ENCODE data around the gene PTPRN2.

The PTPRN2 gene

GRCh38 chr7:157657741-157658740, 929.6 kb downstream of the PTPRN2 start:
- H3K27me3 Mint-ChIP-seq: no peaks in the 10 kb centered on the region
- H3K9me3 Mint-ChIP-seq: no peaks in the 10 kb centered on the region
- H3K4me1 Mint-ChIP-seq: peaks cover 14% of the 10 kb centered on the region
- H3K27ac Mint-ChIP-seq: no peak overlapping the region
- H3K36me3 Mint-ChIP-seq: no peaks in the 10 kb centered on the region
- H3K4me3 Mint-ChIP-seq: no peak overlapping the region

- Mint-ChIP-seq H3K27me3 (no peaks in the 10 kb centered on the region), H3K36me3 (no peaks in the 10 kb centered on the region), H3K4me3 (no peak overlapping the region), H3K4me1 (peaks cover 14% of the 10 kb centered on the region), H3K9me3 (no peaks in the 10 kb centered on the region), H3K27ac (no peak overlapping the region)
These were observed 931.3 kb downstream of the PTPRN2 start for GRCh38 chr7:157656195-157656769.

DNA sequence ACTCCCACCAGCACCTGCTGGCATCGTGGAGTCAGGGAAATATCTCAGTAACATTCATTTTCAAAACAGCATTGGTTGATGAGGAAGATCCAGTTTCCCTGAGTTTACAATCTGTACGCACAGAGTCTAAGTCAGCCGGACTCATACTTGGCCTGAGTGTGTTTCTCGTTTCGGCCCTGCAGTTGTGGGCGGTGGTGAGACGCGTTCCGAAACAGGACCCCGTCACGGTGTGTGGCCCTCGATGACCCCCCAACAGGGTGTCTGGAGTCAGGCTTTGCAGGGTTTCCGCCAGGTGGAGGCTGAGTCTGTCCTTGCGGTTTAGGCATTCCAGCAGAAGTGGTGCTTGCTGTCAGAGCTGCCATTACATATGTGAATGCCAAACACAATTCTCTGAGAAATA, 933.3 kb downstream of the PTPRN2 start:
- no peaks in the 10 kb centered on the region for H3K36me3 Mint-ChIP-seq
- H3K27me3 Mint-ChIP-seq: no peaks in the 10 kb centered on the region
- no peak overlapping the region for H3K4me3 Mint-ChIP-seq
- no peaks in the 10 kb centered on the region for H3K9me3 Mint-ChIP-seq
- peaks cover 4% of the 10 kb centered on the region for H3K4me1 Mint-ChIP-seq
- H3K27ac Mint-ChIP-seq: no peak overlapping the region

- Mint-ChIP-seq H3K9me3 (no peaks in the 10 kb centered on the region), H3K27ac (no peak overlapping the region), H3K4me3 (no peak overlapping the region), H3K27me3 (no peaks in the 10 kb centered on the region), H3K36me3 (no peaks in the 10 kb centered on the region), H3K4me1 (peaks cover 4% of the 10 kb centered on the region)
These were observed 933.8 kb downstream of the PTPRN2 start for GRCh38 chr7:157653827-157654207.

DNA sequence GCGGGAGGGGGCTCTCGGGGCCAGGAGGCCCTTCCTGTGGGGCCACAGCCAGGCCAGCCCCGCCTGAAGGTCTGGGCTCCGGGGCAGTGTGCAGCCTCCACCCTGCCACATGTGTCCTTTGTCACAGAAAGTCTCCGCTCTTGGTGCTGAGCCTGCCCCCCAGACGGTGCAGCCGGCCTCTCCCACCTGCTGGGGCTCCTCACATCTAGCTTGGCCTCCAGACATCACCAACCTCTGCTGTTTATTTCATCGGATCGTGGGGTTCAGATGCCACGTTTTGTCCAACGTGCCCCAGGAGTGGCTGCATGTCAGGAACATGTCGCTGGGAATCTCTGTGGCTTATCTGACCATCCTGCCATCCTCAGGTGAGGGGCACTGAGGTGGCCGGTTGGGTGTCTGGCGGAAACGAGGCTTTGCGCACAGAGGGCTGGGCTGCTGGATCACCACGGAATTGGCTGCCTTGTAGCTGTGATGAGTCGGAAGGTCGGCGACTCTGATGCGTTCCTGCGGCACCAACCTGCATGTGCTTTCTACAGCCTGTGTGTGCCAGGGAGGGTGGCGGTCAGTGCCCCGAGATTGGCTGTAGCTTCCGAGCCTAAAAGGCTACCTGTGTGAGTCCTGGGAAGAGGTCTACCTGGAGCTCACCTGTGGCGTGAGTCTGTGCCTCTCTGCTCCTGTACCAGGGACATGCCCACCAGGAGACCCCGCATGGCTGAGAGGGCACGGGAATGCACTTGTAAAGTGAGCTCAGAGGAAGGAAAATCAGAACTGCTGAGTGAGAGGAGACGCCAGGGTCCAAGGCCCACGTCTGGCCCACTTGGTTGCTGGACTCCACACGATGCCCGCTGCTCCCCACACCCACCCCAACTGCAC, 934.4 kb downstream of the PTPRN2 start:
- Mint-ChIP-seq H3K36me3 (no peaks in the 10 kb centered on the region), H3K4me3 (no peak overlapping the region), H3K27ac (no peak overlapping the region), H3K9me3 (no peaks in the 10 kb centered on the region), H3K27me3 (no peaks in the 10 kb centered on the region), H3K4me1 (no peaks in the 10 kb centered on the region)

DNA sequence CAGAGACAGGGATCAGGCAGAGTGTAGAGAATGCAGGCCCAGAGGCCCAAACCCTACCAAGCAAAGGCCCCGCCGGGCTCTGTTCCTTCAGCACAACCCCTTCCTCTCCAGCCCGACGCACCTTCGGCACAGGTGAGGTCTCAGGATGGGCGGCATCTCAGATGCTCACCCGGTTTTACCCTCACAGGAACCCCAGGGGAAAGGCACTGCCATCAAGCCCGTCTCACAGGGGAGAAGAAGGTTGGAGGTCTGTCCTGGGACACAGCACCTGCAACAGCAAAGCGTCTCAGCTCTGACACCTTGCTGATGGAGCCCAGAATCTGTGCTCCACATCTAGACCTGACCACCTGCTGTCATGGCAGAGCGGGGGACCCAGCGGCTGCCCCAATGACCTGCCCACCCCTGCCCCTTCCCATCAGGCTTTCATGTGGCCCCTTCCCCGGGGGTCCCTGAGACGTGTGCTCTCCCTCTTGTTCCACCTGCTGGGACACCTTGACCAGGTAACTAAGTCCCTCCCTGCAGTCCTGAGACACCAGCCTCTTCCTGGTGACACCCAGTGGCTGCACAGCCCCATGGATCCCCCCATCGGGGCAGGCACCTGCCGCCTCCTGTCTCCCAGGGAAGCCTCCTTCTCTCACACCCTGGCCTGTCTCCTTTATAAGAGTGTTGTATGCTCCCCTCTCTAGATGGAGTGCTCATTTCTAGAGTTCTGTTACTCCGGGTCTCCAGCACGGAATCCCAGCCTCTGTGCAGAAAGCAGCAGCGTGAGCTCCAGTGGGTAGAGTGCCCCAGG, 935.3 kb downstream of the PTPRN2 start:
- Mint-ChIP-seq H3K9me3 (no peaks in the 10 kb centered on the region), H3K27me3 (no peaks in the 10 kb centered on the region), H3K4me3 (no peak overlapping the region), H3K27ac (no peak overlapping the region), H3K4me1 (no peaks in the 10 kb centered on the region), H3K36me3 (no peaks in the 10 kb centered on the region)

GRCh38 chr7:157651366-157652160, 936.1 kb downstream of the PTPRN2 start:
- no peak overlapping the region for H3K4me3 Mint-ChIP-seq
- H3K36me3 Mint-ChIP-seq: no peaks in the 10 kb centered on the region
- H3K9me3 Mint-ChIP-seq: no peaks in the 10 kb centered on the region
- H3K27me3 Mint-ChIP-seq: no peaks in the 10 kb centered on the region
- H3K27ac Mint-ChIP-seq: no peak overlapping the region
- H3K4me1 Mint-ChIP-seq: no peaks in the 10 kb centered on the region

DNA sequence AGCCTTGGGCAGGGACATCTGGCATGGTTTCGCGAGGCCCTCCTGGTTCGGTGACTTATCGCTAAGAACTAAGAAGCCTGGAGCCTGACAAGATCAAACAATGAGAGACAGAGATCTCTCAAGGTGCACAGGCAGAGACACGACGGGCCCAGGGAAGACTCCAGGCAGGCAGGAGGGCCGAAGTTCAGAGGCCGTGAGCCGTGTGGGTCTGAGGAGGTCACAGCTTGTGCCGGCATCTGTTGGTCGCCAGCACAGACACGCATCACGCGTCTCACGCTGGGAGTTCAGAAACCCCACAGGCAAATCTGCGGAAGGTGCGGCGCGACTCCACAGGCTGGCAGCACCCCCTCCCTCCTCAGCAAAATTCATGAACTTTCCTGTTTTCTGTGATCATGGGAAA, 936.8 kb downstream of the PTPRN2 start:
- no peak overlapping the region for H3K4me3 Mint-ChIP-seq
- no peaks in the 10 kb centered on the region for H3K27me3 Mint-ChIP-seq
- no peaks in the 10 kb centered on the region for H3K4me1 Mint-ChIP-seq
- no peak overlapping the region for H3K27ac Mint-ChIP-seq
- no peaks in the 10 kb centered on the region for H3K9me3 Mint-ChIP-seq
- H3K36me3 Mint-ChIP-seq: no peaks in the 10 kb centered on the region

- no peaks in the 10 kb centered on the region for H3K27me3 Mint-ChIP-seq
- H3K27ac Mint-ChIP-seq: no peak overlapping the region
- H3K4me3 Mint-ChIP-seq: no peak overlapping the region
- no peaks in the 10 kb centered on the region for H3K4me1 Mint-ChIP-seq
- H3K36me3 Mint-ChIP-seq: no peaks in the 10 kb centered on the region
- no peaks in the 10 kb centered on the region for H3K9me3 Mint-ChIP-seq
These were observed 937.4 kb downstream of the PTPRN2 start for GRCh38 chr7:157650131-157650631.

- Mint-ChIP-seq H3K36me3 (no peaks in the 10 kb centered on the region), H3K9me3 (no peaks in the 10 kb centered on the region), H3K4me3 (no peak overlapping the region), H3K27ac (no peak overlapping the region), H3K4me1 (peaks cover 3% of the 10 kb centered on the region), H3K27me3 (no peaks in the 10 kb centered on the region)
These were observed 941.1 kb downstream of the PTPRN2 start for GRCh38 chr7:157646551-157646950.

GRCh38 chr7:157645539-157645938, 942.1 kb downstream of the PTPRN2 start:
- Mint-ChIP-seq H3K27me3 (no peaks in the 10 kb centered on the region), H3K4me1 (peaks cover 3% of the 10 kb centered on the region), H3K4me3 (no peak overlapping the region), H3K9me3 (peaks cover 2% of the 10 kb centered on the region), H3K36me3 (peaks cover 2% of the 10 kb centered on the region), H3K27ac (no peak overlapping the region)

DNA sequence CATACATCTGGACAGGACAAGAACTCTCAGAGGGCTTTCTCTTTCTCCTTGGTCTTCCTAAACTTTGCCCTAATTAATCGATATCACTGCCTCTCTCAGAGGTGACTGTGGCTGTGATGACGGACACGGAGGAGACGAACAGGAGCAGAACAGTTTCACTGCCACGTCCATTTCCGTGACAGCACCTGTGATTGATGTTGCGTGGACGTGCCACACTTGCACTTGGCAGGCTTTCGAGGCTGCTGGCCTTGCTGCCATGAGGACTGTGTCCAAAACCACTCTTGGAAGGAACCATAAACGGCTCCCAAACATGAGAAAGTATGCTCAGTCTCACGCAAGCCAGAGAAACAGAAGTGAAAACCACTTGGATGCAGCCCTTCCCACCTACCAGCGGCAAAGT, 942.7 kb downstream of the PTPRN2 start:
- Mint-ChIP-seq H3K9me3 (peaks cover 8% of the 10 kb centered on the region), H3K27ac (no peak overlapping the region), H3K36me3 (peaks cover 6% of the 10 kb centered on the region), H3K27me3 (no peaks in the 10 kb centered on the region), H3K4me1 (peaks cover 3% of the 10 kb centered on the region), H3K4me3 (no peak overlapping the region)

DNA sequence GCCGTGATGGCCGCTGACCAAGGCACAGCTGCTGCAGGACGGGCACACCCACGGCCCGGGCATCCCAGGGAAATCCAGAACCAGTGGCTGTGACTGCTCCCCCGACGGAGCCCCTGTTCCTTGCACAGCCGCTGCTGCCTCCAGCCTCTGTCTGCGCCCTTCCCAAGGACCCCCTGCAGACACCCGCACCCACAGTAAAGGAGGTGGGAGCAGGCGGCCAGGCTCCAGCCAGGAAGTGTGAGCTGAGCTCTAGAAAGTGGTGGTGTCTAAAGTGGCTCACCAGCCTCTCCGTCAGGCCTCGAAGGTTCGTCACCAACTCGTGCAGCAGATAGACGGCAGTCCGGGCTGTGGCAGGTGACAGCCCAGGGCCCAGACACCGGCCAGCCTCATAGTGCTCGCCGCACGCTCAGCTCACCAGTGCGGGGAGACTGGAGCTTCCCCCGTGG, 944.1 kb downstream of the PTPRN2 start:
- H3K4me3 Mint-ChIP-seq: no peak overlapping the region
- peaks cover 3% of the 10 kb centered on the region for H3K4me1 Mint-ChIP-seq
- no peaks in the 10 kb centered on the region for H3K27me3 Mint-ChIP-seq
- no peak overlapping the region for H3K27ac Mint-ChIP-seq
- peaks cover 10% of the 10 kb centered on the region for H3K9me3 Mint-ChIP-seq
- peaks cover 7% of the 10 kb centered on the region for H3K36me3 Mint-ChIP-seq

DNA sequence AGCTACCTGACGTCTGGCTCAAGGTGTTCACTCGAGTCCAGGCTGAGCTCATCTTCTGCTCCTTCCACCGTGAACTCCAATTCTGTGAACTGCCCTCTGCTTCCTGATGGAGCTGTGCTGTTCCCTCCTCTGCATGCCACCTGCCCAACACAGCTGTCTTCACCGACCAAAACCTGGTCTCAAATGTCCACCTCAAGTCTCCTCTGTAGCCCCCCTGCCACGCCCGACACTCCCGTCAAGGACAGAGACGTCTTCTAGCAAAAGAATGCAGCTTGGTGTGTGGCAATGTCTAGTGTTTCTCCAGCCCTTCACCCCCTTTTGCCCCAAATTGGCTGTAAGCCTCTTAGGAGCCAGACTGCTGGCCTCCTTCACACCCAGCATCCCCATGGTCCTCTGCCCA, 945.8 kb downstream of the PTPRN2 start:
- H3K4me1 Mint-ChIP-seq: peaks cover 3% of the 10 kb centered on the region
- no peak overlapping the region for H3K4me3 Mint-ChIP-seq
- H3K9me3 Mint-ChIP-seq: peaks cover 10% of the 10 kb centered on the region
- no peaks in the 10 kb centered on the region for H3K27me3 Mint-ChIP-seq
- no peak overlapping the region for H3K27ac Mint-ChIP-seq
- H3K36me3 Mint-ChIP-seq: peaks cover 7% of the 10 kb centered on the region
